Measurements from ENCODE around the gene SLC12A5.

The SLC12A5 gene

GRCh38 chr20:46044896-46045295 is 15.9 kb downstream of the SLC12A5 start:
- no peaks in the 10 kb centered on the region for H3K36me3 ChIP-seq (ENCODE audit: control insufficient read depth, low read length)
- no peaks in the 10 kb centered on the region for H3K4me1 ChIP-seq (ENCODE audit: control insufficient read depth, low read length)
- TF ChIP-seq CTCF (IDR thresholded peaks at IDR 0.05; ENCODE audit: low read depth, low read length, poor library complexity, severe bottlenecking) (no peak), EZH2phosphoT487 (IDR thresholded peaks at IDR 0.05; ENCODE audit: borderline replicate concordance, low read length) (no peak)
- H3K27me3 ChIP-seq (ENCODE audit: control insufficient read depth, low read length) = peaks cover 10% of the 10 kb centered on the region; the same call in 1 of the 2 replicates
- no peaks in the 10 kb centered on the region for H3K79me2 ChIP-seq (ENCODE audit: control insufficient read depth, low read length)
- no peak overlapping the region for H3K27ac ChIP-seq (ENCODE audit: low read depth, low read length)
- H3F3A ChIP-seq (ENCODE audit: control insufficient read depth, insufficient read depth) = no peaks in the 10 kb centered on the region
- H3K9me3 ChIP-seq (ENCODE audit: control insufficient read depth, insufficient read depth, low read length) = no peaks in the 10 kb centered on the region
- H3K9me2 ChIP-seq (replicated peaks; ENCODE audit: control insufficient read depth, low read length) = no peaks in the 10 kb centered on the region
- H4K20me1 ChIP-seq (ENCODE audit: control insufficient read depth, insufficient read depth, low read depth, low read length) = 0 out of 2 replicates have a peak, but pooled peaks cover 4% of the 10 kb centered on the region
- H3K4me2 ChIP-seq (ENCODE audit: low read length) = no peak overlapping the region
- H3K4me3 ChIP-seq (ENCODE audit: low read length) = no peak overlapping the region

GRCh38 chr20:46046588-46047310 is 17.7 kb downstream of the SLC12A5 start:
- H3K27me3 ChIP-seq (ENCODE audit: control insufficient read depth, low read length) = peaks cover 10% of the 10 kb centered on the region; the same call in 1 of the 2 replicates
- H3K9me3 ChIP-seq (ENCODE audit: control insufficient read depth, insufficient read depth, low read length) = no peaks in the 10 kb centered on the region

GRCh38 chr20:46047821-46048220 is 18.8 kb downstream of the SLC12A5 start:
- H3K27me3 ChIP-seq (ENCODE audit: control insufficient read depth, low read length) = peaks cover 8% of the 10 kb centered on the region; the same call in 1 of the 2 replicates
- no peaks in the 10 kb centered on the region for H3K4me1 ChIP-seq (ENCODE audit: control insufficient read depth, low read length)
- H3K9me2 ChIP-seq (replicated peaks; ENCODE audit: control insufficient read depth, low read length) = no peaks in the 10 kb centered on the region
- H3K4me3 ChIP-seq (ENCODE audit: low read length) = no peak overlapping the region
- no peaks in the 10 kb centered on the region for H3K9me3 ChIP-seq (ENCODE audit: control insufficient read depth, insufficient read depth, low read length)
- no peaks in the 10 kb centered on the region for H4K20me1 ChIP-seq (ENCODE audit: control insufficient read depth, insufficient read depth, low read depth, low read length)
- H3K4me2 ChIP-seq (ENCODE audit: low read length) = no peak overlapping the region
- H3F3A ChIP-seq (ENCODE audit: control insufficient read depth, insufficient read depth) = no peaks in the 10 kb centered on the region
- H3K27ac ChIP-seq (ENCODE audit: low read depth, low read length) = no peak overlapping the region
- H3K36me3 ChIP-seq (ENCODE audit: control insufficient read depth, low read length) = no peaks in the 10 kb centered on the region
- no peaks in the 10 kb centered on the region for H3K79me2 ChIP-seq (ENCODE audit: control insufficient read depth, low read length)
- TF ChIP-seq CTCF (IDR thresholded peaks at IDR 0.05; ENCODE audit: low read depth, low read length, poor library complexity, severe bottlenecking) (no peak), EZH2phosphoT487 (IDR thresholded peaks at IDR 0.05; ENCODE audit: borderline replicate concordance, low read length) (no peak)

More at GRCh38 chr20:46046588-46047310, 17.7 kb downstream of the SLC12A5 start:
- no peaks in the 10 kb centered on the region for H3K4me1 ChIP-seq (ENCODE audit: control insufficient read depth, low read length)
- H3F3A ChIP-seq (ENCODE audit: control insufficient read depth, insufficient read depth) = no peaks in the 10 kb centered on the region
- H4K20me1 ChIP-seq (ENCODE audit: control insufficient read depth, insufficient read depth, low read depth, low read length) = no peaks in the 10 kb centered on the region
- no peaks in the 10 kb centered on the region for H3K9me2 ChIP-seq (replicated peaks; ENCODE audit: control insufficient read depth, low read length)
- no peak overlapping the region for H3K27ac ChIP-seq (ENCODE audit: low read depth, low read length)
- H3K79me2 ChIP-seq (ENCODE audit: control insufficient read depth, low read length) = no peaks in the 10 kb centered on the region
- TF ChIP-seq EZH2phosphoT487 (IDR thresholded peaks at IDR 0.05; ENCODE audit: borderline replicate concordance, low read length) (no peak), CTCF (IDR thresholded peaks at IDR 0.05; ENCODE audit: low read depth, low read length, poor library complexity, severe bottlenecking) (no peak)
- no peaks in the 10 kb centered on the region for H3K36me3 ChIP-seq (ENCODE audit: control insufficient read depth, low read length)
- H3K4me3 ChIP-seq (ENCODE audit: low read length) = no peak overlapping the region
- H3K4me2 ChIP-seq (ENCODE audit: low read length) = no peak overlapping the region
